OCI-M2 (cell line): ENCODE measurements around the gene C19orf47.
"Not testable (repeated sequence)": the region's sequence is repeated elsewhere in the genome, so short reads cannot be mapped to it uniquely, and the experiment has no call there.

ENCODE experiments used
- DNase-seq: peaks from one replicate; lab custom pipeline; 2025; ENCODE audit not compliant: unreplicated experiment; lab: John Stamatoyannopoulos, UW

Gene C19orf47

DNA sequence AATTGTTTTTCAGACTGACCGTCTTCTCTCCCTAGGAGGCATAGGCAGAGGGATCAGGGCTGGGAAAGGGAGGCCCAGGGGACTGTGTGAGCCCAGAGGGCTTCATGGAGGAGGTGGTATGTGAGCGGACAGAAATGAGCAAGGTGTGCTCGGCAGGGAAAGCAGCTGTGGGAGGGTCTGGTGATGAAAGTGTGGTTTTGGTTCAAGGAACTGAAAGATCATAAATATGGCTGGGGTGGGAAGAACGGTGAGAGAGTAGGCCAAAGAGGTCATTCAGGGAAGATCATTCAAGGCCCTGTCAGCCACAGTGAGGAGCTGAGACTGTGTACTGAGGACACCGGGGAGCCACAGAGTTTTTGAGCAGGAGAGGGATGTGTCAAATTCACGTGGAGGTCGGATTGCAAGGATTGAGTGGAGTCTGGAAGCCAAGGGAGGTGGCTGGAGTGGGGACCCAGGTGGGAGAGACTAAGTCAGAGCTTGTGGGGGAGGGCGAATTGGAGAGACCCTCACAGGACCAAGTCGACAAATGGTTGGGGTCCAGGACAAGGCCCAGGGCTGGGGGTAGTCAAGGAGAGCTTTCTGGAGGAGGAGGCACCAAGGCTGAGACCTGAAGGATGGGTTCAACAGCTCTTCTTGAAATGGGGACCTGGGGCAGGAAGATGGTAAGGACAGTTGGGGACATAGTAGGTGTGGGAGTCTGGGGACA, 7.9 kb upstream of the C19orf47 start:
- no peak for DNase-seq

DNA sequence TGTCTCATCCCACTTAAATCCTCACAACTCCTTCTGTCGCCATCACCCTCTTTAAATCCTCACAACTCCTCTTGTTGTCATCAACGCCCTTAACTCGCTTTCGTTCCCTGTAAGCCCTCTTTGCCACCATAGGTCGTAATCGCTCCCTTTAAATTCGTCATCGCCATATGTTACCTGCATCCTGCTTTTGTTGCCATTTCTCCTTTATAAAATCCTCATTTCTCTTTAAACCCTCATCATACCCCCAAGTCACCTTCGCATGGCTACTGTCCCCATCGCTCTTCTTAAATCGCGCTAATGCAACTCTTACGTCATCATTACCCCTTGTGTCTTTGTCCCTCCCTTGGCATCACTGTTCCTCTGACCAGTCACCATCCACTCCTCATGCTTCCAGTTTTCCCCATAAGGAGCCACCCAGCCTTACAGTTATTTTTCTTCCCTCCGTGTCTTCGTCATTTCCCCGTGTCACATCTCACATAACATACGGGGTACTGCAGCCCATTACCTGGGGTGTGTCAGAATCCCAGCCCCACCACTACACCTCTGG, 837 bp upstream of the C19orf47 start:
- DNase-seq, result peak; percentile 17

DNA sequence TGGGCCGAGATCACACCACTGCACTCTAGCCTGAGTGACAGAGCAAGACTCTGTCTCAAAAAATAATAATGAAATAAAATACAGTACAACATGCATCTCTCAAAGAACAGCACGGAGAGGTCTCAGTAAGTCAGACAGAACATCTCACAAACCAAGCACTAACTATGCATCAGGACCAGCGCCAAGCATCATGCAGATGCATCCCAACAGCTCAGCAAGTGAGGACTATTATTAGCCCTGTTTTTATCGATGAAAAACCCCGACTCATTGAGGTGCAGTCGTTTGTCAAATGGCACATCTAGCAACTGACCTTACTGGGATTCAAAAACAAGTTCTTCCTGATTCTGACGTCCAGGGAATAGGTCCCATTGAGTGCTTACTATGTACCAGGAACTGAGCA, 3.8 kb downstream of the C19orf47 start:
- no peak for DNase-seq

DNA sequence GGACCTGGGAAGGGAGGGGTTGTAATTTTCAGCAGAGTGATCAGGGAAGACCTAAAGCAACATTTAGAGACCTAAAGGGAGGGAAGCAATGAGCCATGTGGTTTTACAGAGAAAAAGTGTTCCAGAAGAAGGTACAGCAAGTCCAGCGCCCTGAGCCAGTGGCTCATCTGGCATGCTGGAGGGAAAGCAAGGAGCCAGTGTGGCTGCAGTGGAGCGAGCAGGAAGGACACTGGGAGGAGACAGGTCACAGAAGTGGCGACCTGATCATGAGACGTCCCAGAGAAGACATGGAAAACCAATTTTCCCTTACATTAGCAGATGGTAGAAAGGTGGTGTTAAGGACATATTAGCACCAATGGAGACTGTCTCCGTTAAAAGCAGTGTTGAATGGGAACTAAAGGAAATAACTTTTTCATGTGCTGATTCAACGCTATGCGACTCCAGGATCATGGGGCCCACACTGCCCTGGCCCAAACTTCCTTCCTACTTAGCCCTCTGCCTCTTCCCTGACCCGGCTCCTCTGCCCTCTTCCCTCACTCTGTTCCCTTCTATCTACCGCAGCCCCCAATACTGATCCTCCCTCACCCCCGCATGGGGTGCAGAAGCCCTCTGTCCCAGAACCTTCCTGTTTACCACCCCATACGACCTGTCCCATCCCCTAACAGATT, 5.4 kb downstream of the C19orf47 start:
- no peak for DNase-seq

DNA sequence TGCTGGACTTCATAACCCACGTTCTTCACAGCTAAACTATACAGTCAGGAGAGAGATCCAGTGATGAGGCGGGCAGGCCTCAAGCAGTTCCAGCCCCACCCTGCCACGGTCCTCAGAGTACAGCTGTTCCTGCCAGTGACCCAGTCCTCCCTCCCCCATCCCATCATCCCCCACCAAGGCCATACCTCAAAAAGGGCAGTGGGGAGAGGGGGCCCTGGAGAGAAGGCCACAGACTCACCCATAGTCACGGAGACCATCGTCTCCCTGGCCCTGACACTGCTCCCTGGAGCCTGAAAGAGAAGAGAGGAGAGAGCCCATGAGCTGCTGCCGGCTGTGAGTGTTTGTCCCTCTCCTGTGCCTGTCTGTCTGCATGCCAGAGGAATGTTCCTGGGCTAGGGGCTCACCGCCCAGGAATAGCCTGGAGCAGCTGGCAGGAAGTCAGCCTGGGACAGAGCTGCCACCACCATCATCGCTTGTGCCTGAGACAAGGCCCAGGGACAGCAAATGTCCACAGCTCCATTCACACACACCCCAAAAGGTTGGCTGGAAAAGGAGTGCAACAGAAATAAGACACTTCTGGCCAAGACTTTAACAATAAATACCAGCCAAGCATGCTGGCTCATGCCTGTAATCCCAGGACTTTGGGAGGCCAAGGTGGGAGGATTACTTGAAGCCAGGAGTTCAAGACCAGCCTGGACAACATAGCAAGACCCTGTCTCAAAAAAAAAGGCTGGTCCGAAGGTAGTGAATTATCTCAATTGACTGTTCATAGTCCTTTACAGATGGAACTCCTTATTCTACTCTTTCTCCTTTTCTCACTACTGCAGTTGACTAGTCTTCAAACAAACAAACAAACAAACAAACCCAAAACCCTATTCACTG, 6.4 kb downstream of the C19orf47 start:
- no peak for DNase-seq

DNA sequence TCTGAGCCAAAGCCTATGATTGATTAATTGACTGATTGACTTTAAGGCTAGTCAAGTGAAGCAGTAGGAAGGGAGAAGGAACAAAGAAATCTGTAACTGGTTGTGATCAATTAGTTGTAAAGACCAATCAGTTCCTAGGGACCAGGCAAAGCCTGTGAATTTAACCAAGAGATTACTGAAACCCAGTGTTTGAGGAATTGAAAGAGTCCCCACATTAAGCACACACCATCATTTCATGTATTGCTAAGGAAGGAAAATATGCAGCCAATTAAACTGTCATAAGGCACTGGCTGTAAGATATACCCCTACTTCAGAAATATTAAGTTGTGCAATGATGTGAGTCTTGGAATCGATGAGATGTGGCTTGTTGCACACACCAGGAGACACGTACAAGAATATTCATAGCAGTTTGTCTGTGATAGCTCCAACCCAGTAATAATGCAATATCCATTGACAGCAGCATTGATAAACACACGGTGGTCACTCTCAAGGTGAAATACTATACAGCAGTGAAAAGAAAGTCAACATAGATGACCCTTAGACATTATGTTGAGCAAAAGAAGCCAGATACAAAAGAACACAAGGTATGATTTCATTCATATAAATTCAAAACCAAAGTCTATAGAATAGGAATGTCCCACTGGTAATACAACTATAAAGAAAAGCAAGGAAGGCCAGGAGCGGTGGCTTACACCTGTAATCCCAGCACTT, 9.0 kb downstream of the C19orf47 start:
- DNase-seq, result no peak

DNA sequence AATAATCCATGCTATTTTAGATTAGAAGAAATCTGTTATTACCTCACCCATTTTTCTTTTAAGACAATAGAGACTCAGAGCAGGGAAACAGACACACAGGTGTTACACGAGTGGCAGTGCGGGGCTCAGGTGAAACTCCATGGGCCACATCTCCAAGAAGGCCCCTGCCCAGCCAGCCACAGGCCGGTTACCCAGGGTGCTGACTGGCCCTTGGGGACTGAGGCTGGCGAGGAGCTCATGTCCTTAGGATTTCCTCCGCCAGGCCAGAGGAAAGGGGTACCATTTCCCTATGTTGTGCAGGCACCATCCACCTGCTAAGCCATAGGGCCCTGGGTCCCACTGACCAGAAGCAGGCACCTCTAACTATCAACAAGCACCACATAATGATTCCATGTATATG, 10.6 kb downstream of the C19orf47 start:
- no peak for DNase-seq

DNA sequence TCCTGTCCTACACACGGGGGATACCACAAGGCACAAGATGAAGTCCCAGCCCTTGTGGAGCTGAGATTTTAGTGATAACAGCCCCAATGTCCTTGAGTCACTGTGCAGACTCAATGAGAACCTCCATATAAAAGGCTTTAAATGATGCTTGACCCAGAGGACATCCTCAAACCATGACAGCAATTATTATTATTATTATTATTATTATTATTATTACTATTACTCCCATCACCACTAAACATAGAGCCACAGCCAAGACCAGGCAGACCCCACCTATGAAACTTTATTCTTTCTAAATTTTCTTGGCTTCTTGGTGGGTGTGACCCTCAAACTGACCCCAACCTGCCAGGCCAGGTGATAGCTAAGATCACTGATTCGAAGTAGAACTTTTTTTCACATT, 11.1 kb downstream of the C19orf47 start:
- no peak for DNase-seq

DNA sequence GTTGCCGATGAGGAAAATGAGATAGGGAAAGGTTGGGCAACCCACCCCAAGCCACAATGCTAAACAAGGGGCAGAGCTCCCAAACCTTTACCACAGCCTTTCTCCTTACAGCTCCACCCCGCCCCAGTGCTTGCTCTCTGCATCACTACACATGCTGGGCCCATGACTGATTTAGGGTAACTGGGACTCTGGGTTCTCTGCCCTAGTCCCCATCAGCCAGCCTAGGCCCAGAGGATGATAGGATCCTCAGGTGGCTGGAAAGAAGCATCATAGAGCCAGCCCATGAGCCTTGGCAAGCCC, 11.6 kb downstream of the C19orf47 start:
- no peak for DNase-seq

DNA sequence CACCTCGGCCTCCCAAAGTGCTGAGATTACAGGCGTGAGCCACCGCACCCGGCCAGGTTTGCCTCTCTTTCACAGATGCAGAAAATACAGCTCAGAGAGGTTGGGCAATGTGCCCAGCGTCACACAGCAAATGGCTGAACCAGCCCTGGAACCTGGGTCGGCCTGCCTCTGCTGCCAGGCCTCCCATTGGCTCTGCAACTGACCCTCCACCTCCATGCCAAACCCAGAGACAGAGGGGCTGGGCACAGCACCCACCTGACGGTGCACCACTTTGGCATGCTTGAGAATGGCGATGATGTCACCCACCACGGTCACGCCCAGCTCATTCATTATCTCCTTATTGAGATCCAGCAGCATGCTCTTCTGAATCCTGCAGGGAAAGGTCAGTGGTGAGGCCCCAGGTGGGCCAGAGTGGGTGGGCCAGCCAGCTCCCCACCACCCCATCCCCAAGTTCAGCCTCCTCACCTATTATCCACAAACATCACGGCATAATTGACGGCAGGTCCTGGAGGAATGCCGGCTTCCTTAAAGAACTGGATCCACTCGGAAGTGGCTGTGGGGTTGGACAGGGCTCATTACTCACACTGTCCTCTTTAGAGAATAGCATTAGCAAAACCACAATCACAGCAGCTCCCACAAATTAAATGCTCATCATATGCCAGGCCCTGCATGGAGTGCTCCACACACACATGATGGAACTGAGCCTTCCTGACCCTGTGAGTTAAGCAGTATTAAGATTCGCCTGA, 12.2 kb downstream of the C19orf47 start:
- DNase-seq, result no peak

DNA sequence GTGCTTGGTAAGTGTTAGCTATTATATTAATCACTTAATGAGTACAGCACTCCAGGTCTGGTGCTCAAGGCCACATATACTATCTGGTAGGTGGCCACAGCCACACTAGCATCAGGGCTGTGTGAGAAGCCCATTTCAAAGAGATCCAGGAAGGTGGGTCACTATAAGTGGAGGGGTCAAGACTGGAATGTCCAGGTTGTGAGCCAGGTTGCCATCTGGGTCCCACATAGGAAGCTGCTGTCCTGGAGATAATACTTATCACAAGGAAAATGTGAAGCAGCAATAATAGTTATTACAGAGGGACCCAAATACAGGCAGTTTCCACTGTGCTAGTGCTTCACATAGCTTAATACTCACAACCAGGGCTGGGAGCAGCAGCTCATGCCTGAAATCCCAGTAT, 13.1 kb downstream of the C19orf47 start:
- DNase-seq, result no peak

DNA sequence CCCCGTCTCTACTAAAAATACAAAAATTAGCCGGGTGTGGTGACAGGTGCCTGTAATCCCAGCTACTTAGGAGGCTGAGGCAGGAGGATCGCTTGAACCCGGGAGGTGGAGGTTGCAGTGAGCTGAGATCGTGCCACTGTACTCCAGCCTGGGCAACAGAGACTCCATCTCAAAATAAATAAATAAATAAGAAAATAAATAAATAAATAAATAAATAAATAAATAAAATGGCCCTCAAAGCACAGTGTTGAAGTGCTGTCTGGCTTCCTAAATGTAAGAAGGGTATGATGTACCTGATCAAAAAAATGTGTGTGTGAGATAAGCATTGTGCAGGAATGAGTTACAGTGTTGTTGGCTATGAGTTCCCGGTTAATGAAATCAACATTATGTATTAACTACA, 15.1 kb downstream of the C19orf47 start:
- DNase-seq, result not testable (repeated sequence)

DNA sequence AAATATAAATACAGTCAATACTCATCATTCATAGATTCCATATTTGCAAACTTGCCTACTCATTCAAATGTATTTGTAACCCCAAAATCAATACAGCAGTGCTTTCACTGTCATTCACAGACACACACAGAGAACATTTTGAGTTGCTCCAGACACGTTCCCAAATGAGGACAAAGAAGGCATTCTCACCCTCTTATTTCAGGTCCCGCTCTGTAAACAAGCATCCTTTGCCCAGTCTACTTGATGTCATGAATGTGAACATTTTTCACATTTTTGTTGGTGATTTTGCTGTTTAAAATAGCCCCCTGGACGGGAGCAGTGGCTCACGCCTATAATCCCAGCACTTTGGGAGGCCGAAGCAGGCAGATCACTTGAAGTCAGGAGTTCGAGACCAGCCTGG, 15.5 kb downstream of the C19orf47 start:
- no peak for DNase-seq

DNA sequence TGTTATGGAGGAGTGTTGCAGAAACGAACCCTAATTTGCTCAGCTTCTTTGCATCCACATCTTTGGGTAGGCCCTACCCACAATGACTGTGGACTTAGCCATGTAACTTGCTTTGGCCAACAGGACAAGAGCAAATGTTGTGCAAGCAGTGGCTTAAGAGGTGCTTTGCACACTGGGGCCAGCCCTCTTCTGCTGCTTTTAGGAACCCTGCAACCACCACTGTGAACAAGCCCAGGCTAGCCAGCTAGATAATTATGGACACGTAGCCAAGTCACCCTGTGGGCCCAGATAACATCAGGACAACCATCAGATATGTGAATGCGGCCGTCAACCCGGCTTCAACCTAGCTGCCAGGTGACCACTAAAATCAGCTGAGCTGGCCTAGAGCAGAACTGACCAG, 17.1 kb downstream of the C19orf47 start:
- no peak for DNase-seq

DNA sequence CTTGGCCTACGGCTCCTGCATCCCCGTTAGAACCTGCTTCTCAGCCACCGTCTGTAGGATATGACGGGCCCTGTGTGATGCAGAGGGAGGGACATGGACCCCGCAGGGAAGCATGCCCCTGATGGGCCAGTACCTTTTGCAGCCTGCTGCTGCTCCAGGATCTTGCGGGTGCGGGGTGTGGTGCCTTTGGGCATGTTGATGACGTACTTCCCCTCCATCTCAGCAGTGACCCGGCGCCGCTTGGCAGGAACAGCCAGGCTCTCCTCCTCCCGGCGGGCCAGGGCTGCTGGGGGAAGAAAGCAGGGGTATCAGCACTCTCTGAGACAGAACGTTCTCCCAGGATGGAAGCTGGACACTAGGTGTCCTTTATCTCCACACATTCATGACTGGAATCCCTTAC, 22.0 kb downstream of the C19orf47 start:
- no peak for DNase-seq

DNA sequence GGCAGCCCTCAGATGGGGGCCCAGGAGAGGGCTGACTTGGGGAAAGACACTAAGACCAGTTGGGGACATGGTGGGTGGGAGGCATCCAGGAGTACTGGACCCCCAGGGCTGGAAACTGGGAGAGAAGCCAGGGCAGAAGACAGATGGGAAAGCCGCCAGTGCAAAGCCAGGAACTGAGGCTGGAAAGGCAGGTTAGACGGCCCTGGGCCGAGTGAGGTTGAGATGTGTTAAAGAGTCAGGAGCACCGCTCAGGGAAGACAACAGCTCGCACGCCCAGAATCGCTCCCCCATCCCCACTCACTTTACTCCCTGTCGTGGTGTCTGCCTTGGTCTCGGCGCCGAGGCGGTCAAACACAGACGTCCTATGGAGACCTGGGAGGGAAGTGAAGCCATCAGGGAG, 24.5 kb downstream of the C19orf47 start:
- DNase-seq, result no peak

DNA sequence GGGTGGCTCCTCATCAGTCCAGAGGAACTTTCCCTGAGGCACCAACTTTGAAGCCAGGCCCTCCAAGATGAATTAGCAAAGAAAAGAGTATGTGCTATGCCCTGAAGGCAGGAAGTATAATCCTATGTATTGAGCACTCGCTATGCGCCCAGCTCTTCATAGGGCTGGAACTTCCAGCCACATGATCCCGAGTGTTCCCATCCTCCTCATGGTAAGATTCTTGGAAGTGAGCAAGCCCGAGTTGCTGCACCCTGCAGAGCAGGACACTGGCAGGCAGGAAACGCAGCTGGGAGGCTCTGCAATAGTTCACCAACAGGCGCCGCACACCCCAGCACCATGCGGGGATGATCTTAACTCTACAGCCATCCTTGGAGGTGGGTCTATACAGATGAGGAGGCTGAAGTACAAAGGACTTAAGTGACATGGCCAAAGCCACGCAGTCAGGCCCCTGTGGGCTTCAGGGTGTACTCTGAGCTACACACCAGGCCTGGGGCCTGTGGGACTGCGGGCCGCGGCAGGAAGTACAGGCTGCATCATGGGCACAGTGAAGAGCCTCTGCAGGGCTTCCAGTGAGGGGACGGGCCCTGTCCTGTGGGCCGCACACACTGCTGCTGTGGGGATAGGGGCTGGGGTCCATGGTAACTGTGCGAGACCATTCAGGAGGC, 25.1 kb downstream of the C19orf47 start:
- no peak for DNase-seq

DNA sequence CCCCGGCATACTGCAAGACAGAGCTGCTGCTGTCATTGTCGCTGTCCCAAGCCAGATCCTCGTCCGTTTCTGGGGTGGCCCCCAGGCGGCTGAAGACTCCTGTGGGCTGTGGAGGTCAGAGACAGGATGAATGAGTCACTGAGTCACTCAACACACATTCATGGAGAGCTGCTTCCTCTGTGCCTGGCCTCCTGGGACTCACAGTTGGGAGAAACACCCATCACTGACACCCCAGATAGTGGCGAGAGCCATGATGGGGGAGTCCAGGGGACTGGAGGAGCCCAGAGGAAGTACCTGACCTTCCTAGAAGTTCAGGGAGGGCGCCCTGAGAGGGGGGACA, 26.0 kb downstream of the C19orf47 start:
- DNase-seq, result no peak

DNA sequence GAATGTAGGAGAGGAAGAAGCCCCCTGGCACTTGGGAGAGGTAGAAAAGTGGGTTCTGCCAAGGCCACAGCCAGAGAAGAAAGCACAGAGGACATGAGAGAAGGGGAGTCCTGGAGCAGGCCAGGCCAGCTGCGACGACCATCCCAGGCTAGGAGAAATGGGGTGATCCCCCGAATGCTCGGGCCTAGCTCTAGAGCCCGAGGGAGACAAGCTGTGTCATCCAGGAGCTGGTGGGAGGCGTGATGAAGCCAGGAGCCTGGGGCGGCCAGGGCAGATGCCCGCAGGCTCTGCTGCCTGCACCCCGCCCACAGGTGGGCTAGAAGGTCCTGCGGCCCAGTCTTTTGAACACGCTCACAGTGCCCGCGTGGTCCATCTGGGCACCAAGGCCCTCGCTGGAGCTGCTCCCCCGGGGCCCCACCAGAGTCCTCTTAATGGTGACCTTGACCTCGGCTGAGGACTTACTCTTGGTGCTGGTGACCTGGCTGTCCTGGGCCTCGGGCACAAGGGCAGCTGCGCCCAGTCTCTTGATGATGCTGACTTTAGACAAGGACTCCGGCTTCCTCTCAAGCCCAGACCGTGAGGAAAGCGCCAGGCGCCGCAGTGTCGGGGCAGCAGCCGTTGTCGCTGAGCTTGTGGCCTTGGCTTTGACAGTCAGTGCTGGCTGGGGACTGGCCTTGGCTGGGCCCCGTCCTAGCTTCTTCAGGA, 26.5 kb downstream of the C19orf47 start:
- no peak for DNase-seq

DNA sequence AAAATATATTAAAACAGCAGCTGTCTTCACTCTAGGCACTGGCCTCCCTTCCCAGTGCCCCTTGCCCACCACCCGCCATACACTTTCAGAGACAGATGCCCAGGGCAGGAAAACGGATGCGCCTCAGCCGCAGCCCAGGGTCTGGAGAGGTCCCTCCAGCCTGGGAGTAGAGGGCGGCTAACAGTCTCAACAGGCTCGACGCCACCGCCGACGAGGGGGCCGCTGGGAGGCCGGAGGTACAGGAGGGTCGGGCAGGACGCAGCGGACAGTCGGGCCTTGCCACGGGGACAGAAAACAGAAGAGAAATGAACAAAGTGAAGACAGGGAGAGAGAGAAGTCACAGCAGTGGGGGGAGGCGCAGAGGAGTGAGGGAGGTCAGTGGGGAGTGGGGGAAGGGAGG, 27.1 kb downstream of the C19orf47 start:
- DNase-seq, result no peak
